ENCODE results near the gene MMP24OS.

Gene MMP24OS

DNA sequence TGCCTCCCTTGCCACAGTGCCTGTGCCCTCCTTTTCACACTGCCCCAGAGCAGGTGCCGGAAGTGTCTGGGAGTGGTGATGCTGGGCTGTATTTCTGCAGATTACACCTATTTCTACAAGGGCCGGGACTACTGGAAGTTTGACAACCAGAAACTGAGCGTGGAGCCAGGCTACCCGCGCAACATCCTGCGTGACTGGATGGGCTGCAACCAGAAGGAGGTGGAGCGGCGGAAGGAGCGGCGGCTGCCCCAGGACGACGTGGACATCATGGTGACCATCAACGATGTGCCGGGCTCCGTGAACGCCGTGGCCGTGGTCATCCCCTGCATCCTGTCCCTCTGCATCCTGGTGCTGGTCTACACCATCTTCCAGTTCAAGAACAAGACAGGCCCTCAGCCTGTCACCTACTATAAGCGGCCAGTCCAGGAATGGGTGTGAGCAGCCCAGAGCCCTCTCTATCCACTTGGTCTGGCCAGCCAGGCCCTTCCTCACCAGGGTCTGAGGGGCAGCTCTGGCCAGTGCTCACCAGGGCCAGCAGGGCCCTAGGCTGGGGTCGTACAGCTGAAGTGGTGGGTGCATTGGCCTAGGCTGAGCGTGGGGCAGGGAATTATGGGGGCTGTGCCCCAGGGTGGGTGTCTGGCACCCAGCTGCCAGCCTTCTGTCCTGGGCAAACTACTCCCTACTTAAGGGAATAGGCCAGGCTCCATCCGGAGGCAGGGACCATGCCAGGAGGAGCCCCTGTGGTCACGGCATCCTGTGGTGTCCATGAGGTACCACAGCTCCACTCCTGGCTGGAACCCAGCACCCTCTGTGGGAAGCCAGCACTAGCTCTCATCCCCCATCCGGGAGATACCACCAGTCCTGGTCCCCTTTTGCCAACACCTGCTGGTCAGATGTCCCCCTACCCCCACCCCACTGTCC, 3.5 kb downstream of the MMP24OS start:
- DNase-seq (ENCODE audit: low read depth in 2 of 2) = no peak
- no peak overlapping the region for H3K4me3 ChIP-seq (replicated peaks in 1 of 2; ENCODE audit: low read depth in 2 of 2, low read length in 2 of 2)
- TF ChIP-seq, protein P1, sequence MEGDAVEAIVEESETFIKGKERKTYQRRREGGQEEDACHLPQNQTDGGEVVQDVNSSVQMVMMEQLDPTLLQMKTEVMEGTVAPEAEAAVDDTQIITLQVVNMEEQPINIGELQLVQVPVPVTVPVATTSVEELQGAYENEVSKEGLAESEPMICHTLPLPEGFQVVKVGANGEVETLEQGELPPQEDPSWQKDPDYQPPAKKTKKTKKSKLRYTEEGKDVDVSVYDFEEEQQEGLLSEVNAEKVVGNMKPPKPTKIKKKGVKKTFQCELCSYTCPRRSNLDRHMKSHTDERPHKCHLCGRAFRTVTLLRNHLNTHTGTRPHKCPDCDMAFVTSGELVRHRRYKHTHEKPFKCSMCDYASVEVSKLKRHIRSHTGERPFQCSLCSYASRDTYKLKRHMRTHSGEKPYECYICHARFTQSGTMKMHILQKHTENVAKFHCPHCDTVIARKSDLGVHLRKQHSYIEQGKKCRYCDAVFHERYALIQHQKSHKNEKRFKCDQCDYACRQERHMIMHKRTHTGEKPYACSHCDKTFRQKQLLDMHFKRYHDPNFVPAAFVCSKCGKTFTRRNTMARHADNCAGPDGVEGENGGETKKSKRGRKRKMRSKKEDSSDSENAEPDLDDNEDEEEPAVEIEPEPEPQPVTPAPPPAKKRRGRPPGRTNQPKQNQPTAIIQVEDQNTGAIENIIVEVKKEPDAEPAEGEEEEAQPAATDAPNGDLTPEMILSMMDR (IDR thresholded peaks at IDR 0.05; ENCODE audit: low read depth, low read length) = no peak

DNA sequence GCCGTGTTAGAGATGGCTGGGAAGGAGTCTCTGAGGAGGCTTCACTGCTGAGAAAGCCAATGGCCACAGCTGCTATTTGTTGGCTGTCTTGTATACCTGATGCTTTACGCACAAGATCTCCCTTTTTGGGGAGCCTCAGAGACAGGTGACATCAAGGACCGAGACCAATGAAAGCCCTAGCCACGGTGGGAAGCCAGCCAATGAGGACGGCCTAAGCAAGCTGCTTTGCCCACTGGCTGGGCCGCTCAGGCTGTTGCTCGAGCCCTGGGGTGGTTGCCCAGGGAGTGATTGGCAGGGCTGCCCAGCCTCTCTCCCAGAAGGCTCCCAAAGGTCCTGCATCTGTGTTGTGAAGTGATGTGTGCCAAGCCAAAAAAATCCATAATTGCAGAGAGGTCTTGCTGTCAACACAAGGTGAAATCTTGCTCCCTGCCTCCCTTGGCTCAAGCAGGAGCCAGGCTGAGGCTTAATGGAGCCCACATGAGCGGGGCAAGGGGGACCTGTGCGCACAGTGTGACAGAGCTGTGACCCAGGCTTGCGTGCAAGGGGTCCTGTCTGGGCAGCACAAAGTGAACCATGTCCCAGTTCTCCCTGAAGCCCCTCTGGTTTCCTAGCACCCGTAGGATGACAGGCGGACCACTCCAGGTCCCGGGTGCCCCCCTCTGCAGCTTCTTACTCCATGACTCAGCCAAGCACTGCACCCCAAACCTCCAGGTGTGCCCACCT, 4.3 kb downstream of the MMP24OS start:
- DNase-seq (ENCODE audit: low read depth in 2 of 2) = peak in 1 of 2 donors; percentile 15
- TF ChIP-seq, protein P1 (IDR thresholded peaks at IDR 0.05; ENCODE audit: low read depth, low read length) = no peak
- H3K4me3 ChIP-seq (replicated peaks in 1 of 2; ENCODE audit: low read depth in 2 of 2, low read length in 2 of 2) = no peak overlapping the region

DNA sequence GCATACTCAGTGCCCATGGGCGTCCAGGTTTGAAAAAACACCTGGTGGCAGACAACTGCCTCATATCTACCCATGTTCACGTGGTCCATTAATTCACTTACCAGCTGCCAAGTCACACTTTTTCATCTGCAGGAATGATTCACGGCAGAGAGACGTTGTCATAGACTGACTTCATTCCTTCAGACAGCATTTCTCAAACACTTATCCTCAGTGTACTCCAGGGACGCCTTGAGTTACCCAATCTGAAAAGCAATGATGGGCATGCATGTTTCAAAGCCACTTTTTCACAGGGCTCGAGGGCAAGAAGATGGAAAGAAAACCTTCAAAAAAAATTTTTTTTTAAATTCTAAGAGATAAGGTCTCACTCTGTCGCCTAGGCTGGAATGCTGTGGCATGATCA, 6.0 kb downstream of the MMP24OS start:
- H3K4me3 ChIP-seq (replicated peaks in 1 of 2; ENCODE audit: low read depth in 2 of 2, low read length in 2 of 2) = no peak overlapping the region
- TF ChIP-seq, protein P1 (IDR thresholded peaks at IDR 0.05; ENCODE audit: low read depth, low read length) = no peak
- DNase-seq (ENCODE audit: low read depth in 2 of 2) = peak; percentile 41 to 89

DNA sequence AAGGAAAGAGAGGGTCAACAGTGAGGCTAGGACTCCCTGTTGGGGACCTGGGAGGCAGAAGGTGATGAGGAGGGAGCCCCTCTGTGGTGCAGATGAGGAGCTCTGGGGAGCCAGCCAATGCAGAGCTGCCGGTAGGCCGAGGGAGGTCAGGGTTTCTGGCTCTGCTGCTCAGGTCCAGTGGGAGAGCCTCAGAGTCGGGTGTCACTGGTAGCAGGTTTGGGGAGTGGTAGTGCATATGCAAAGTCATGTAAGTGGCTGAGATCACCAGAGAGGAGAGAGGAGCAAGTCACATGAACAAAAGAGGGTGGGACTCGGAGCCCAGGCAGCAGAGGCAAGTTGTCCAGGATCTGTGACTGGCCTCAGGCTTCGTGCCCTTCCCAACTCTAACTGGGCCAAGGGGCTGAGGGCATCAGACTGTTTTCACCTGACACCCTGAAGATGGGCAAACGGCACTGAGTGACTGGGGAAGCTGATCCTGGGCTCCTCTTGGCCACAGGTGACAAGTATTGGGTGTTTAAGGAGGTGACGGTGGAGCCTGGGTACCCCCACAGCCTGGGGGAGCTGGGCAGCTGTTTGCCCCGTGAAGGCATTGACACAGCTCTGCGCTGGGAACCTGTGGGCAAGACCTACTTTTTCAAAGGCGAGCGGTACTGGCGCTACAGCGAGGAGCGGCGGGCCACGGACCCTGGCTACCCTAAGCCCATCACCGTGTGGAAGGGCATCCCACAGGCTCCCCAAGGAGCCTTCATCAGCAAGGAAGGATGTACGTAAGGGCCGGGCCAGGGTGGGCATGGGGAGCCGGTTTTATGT, 6.6 kb downstream of the MMP24OS start:
- TF ChIP-seq, protein P1 (IDR thresholded peaks at IDR 0.05; ENCODE audit: low read depth, low read length) = no peak
- no peak overlapping the region for H3K4me3 ChIP-seq (replicated peaks in 1 of 2; ENCODE audit: low read depth in 2 of 2, low read length in 2 of 2)
- no peak for DNase-seq (ENCODE audit: low read depth in 2 of 2)

DNA sequence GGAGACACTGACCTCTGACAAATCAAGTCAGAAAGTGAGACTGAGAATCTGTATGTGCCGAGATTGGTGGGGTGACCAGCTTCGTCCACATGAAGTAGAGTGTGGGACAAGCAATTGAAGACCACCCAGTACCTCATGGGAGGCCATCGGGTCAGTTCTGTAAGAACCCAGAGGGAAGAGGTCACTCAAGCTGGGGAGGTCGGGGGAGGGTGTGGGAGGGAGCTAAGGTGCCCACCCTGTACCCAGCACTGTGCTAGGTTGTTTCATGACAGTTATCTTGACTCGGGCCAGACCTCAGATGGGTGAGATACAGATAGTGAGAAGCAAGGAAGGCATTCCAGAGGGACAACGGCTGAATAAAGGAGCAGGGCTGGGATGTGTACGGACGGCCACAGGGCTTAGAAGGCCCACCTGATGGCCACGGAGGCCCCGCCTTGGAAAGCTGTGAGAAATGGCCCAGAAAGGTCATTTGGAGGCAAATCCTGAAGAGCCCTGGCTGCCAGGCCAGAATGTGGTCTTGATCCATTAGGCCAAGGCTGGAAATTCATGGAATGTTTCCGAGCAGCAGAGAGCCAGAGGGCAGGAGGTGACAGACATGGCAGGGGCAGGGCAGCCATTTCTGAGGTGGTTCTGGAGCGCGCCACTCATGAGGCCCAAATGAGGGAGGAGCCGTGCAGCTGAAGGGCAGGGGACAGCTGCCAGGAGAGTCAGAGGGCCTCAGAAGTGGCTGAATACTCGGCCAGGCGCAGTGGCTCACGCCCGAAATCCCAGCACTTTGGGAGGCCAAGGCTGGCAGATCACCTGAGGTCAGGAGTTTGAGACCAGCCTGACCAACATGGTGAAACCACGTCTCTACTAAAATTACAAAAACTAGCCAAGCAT, 7.7 kb downstream of the MMP24OS start:
- DNase-seq (ENCODE audit: low read depth in 2 of 2) = no peak
- no peak overlapping the region for H3K4me3 ChIP-seq (replicated peaks in 1 of 2; ENCODE audit: low read depth in 2 of 2, low read length in 2 of 2)
- TF ChIP-seq, protein P1 (IDR thresholded peaks at IDR 0.05; ENCODE audit: low read depth, low read length) = no peak
